H1 (cell line): ENCODE results near the gene RERE. TPM values are rescaled to one million over a fixed set of nuclear protein-coding genes. Genes with fewer than 3 reads are reported as not detected.

Source experiments
- CTCF ChIA-PET: fragments of 300-600 bp; sonication (Branson Sonifier 250); formaldehyde crosslinking; loops from one replicate; lab custom pipeline; 2021; ENCODE audit not compliant: partially characterized antibody; lab: Charles Lee
- POLR2A ChIA-PET: fragments of 300-600 bp; sonication (Branson Sonifier 250); formaldehyde crosslinking; loops from one replicate; lab custom pipeline; 2021; ENCODE audit warnings: inconsistent platforms; ENCODE audit not compliant: partially characterized antibody; lab: Charles Lee
- DNase-seq, 2 experiments: peaks; one replicate each; pipeline versions ENCODE4 v3.0.0 to v3.0.0-alpha.2; 2010 to 2022; ENCODE audit warnings: low spot score in 2 of 2, low read depth in 1 of 2, mixed read lengths in 1 of 2
- FAIRE-seq: peaks from 2 replicates; lab custom pipeline; 2011; peaks lifted over from hg19 to GRCh38; lab: Jason Lieb, UNC
- H2AFZ ChIP-seq: 2 replicates; pipeline ENCODE4 v1.8.1; 2012; ENCODE audit warnings: low read length, inconsistent platforms
- H2AK5ac ChIP-seq: 2 replicates; pipeline ENCODE4 v1.6.1; 2013; ENCODE audit warnings: low read depth, low read length
- H2BK120ac ChIP-seq: replicated peaks from 2 replicates; pipeline ENCODE3; 2013; ENCODE audit warnings: low read depth, low read length, inconsistent platforms
- H2BK12ac ChIP-seq: 2 replicates; pipeline ENCODE4 v1.6.1; 2013; ENCODE audit warnings: low read depth, low read length
- H2BK15ac ChIP-seq: 2 replicates; pipeline ENCODE4 v1.6.1; 2013; ENCODE audit warnings: low read length
- H2BK20ac ChIP-seq: 2 replicates; pipeline ENCODE4 v1.6.1; 2013; ENCODE audit warnings: low read length
- H2BK5ac ChIP-seq: 2 replicates; pipeline ENCODE4 v1.6.1; 2013; ENCODE audit warnings: low read depth, low read length
- H3K14ac ChIP-seq: 2 replicates; pipeline ENCODE4 v1.6.1; 2013; ENCODE audit warnings: inconsistent platforms; ENCODE audit not compliant: insufficient read length
- H3K18ac ChIP-seq: 2 replicates; pipeline ENCODE4 v1.6.1; 2013; ENCODE audit warnings: low read length; ENCODE audit errors: extremely low read depth
- H3K23ac ChIP-seq: 2 replicates; pipeline ENCODE4 v1.6.1; 2013; ENCODE audit warnings: inconsistent platforms; ENCODE audit not compliant: insufficient read length
- H3K23me2 ChIP-seq: 2 replicates; pipeline ENCODE4 v1.6.1; 2013; ENCODE audit warnings: low read depth, low read length
- H3K27ac ChIP-seq: 2 replicates; pipeline ENCODE4 v1.6.1; 2011; ENCODE audit warnings: low read depth, low read length, inconsistent platforms
- H3K27me3 ChIP-seq, 4 experiments: replicated peaks in 1 of 4; 1 replicate in 1 of 4; 2 replicates in 3 of 4; pipeline versions ENCODE4 v1.6.1 to v1.8.1; 2011 to 2013; ENCODE audit warnings: low read length in 3 of 4, mild to moderate bottlenecking in 3 of 4, inconsistent platforms in 2 of 4, mixed read lengths in 2 of 4, moderate library complexity in 1 of 4; ENCODE audit not compliant: control insufficient read depth in 3 of 4, insufficient read depth in 3 of 4; ENCODE audit errors: extremely low read depth in 1 of 4
- H3K36me3 ChIP-seq, 4 experiments: 2 replicates each; pipeline versions ENCODE4 v1.6.1 to v1.8.1; 2011 to 2013; ENCODE audit warnings: mild to moderate bottlenecking in 4 of 4, low read length in 3 of 4, moderate library complexity in 2 of 4, control low read depth in 1 of 4, inconsistent platforms in 1 of 4; ENCODE audit not compliant: insufficient read depth in 4 of 4, control insufficient read depth in 2 of 4
- H3K4ac ChIP-seq: replicated peaks from 2 replicates; pipeline ENCODE3; 2013; ENCODE audit warnings: low read length, low read depth, mixed read lengths, inconsistent platforms; ENCODE audit not compliant: insufficient read length
- H3K4me1 ChIP-seq, 4 experiments: replicated peaks in 1 of 4; 1 replicate in 1 of 4; 2 replicates in 3 of 4; pipeline versions ENCODE4 v1.6.1 to v1.8.1; 2011 to 2013; ENCODE audit warnings: low read length in 3 of 4, inconsistent platforms in 2 of 4, mixed read lengths in 1 of 4; ENCODE audit not compliant: insufficient read depth in 4 of 4, control insufficient read depth in 3 of 4
- H3K4me2 ChIP-seq, 2 experiments: 2 replicates each; pipeline versions ENCODE4 v1.6.1 to v1.8.1; 2011 to 2013; ENCODE audit warnings: low read depth in 2 of 2, low read length in 2 of 2, control low read depth in 1 of 2, inconsistent platforms in 1 of 2, mild to moderate bottlenecking in 1 of 2; ENCODE audit not compliant: insufficient read depth in 1 of 2
- H3K4me3 ChIP-seq, 4 experiments: fragments of 200-600, 300-600 bp in 1 of 4; sonication (generic), shearing (Covaris generic), sonication (Bioruptor Twin) in 1 of 4; 2 replicates each; pipeline versions ENCODE4 v1.5.1 to v1.8.1; 2011 to 2016; ENCODE audit warnings: low read length in 4 of 4, low read depth in 3 of 4, control low read depth in 2 of 4, inconsistent platforms in 2 of 4, mild to moderate bottlenecking in 2 of 4, mixed read lengths in 1 of 4, moderate library complexity in 1 of 4; ENCODE audit not compliant: insufficient read depth in 2 of 4; ENCODE audit errors: extremely low read depth in 1 of 4
- H3K56ac ChIP-seq: replicated peaks from 2 replicates; pipeline ENCODE3; 2013; ENCODE audit warnings: low read depth, mild to moderate bottlenecking, mixed read lengths, low read length, inconsistent platforms; ENCODE audit not compliant: insufficient read length
- H3K79me1 ChIP-seq: 2 replicates; pipeline ENCODE4 v1.6.1; 2013; ENCODE audit warnings: low read depth, low read length, control low read depth
- H3K79me2 ChIP-seq, 2 experiments: 2 replicates each; pipeline versions ENCODE4 v1.6.1 to v1.8.1; 2012 to 2013; ENCODE audit warnings: low read length in 2 of 2, mild to moderate bottlenecking in 2 of 2, inconsistent platforms in 1 of 2; ENCODE audit not compliant: insufficient read depth in 2 of 2, control insufficient read depth in 1 of 2
- H3K9ac ChIP-seq, 4 experiments: replicated peaks in 1 of 4; 1 replicate in 1 of 4; 2 replicates in 3 of 4; pipeline versions ENCODE4 v1.6.1 to v1.8.1; 2011 to 2013; ENCODE audit warnings: low read depth in 3 of 4, low read length in 3 of 4, control low read depth in 2 of 4, mild to moderate bottlenecking in 2 of 4, moderate library complexity in 2 of 4, inconsistent platforms in 1 of 4; ENCODE audit errors: extremely low read depth in 1 of 4
- H3K9me3 ChIP-seq, 2 experiments: 2 replicates each; pipeline versions ENCODE4 v1.6.1 to v1.8.1; 2012 to 2013; ENCODE audit warnings: mild to moderate bottlenecking in 2 of 2, moderate library complexity in 2 of 2, control low read depth in 1 of 2, inconsistent platforms in 1 of 2, low read depth in 1 of 2, low read length in 1 of 2, mixed read lengths in 1 of 2; ENCODE audit not compliant: insufficient read depth in 2 of 2
- H4K20me1 ChIP-seq, 2 experiments: replicated peaks in 1 of 2; 2 replicates each; pipeline versions ENCODE3 to v1.8.1; 2011 to 2013; ENCODE audit warnings: inconsistent platforms in 2 of 2, low read length in 2 of 2, mild to moderate bottlenecking in 1 of 2; ENCODE audit not compliant: insufficient read depth in 2 of 2, control insufficient read depth in 1 of 2
- H4K5ac ChIP-seq: 2 replicates; pipeline ENCODE4 v1.6.1; 2013; ENCODE audit warnings: low read length, low read depth, mixed read lengths, inconsistent platforms; ENCODE audit not compliant: insufficient read length
- H4K8ac ChIP-seq: 2 replicates; pipeline ENCODE4 v1.8.0; 2013; ENCODE audit warnings: mild to moderate bottlenecking, moderate library complexity, low read length, inconsistent platforms; ENCODE audit not compliant: insufficient read depth; ENCODE audit errors: extremely low read depth
- H4K91ac ChIP-seq: replicated peaks from 2 replicates; pipeline ENCODE3; 2013; ENCODE audit warnings: low read length, mixed read lengths, inconsistent platforms; ENCODE audit not compliant: insufficient read length
- CBX8 ChIP-seq: fragments of 300-800, 300-1000 bp; sonication (generic); IDR thresholded peaks from 2 replicates; pipeline ENCODE4 v1.7.1; 2016; ENCODE audit warnings: low read depth, low read length, borderline replicate concordance
- CHD1 ChIP-seq: IDR thresholded peaks from 2 replicates; pipeline ENCODE4 v1.6.1; 2012; ENCODE audit warnings: low read depth, low read length, improper control_type of control experiment
- CTBP2 ChIP-seq: IDR thresholded peaks from 2 replicates; pipeline ENCODE4 v1.7.0; 2011; ENCODE audit warnings: borderline replicate concordance, mild to moderate bottlenecking, moderate library complexity, mixed read lengths, low read length; ENCODE audit not compliant: insufficient read depth, insufficient read length
- JUN ChIP-seq: IDR thresholded peaks from 2 replicates; pipeline ENCODE4 v1.6.1; 2011; ENCODE audit warnings: low read depth, mild to moderate bottlenecking, improper control_type of control experiment, low read length
- NANOG ChIP-seq: IDR thresholded peaks from 2 replicates; pipeline ENCODE4 v1.6.1; 2011; ENCODE audit warnings: low read length, low read depth, mild to moderate bottlenecking, inconsistent platforms; ENCODE audit not compliant: insufficient read depth, poor library complexity, severe bottlenecking
- RNF2 ChIP-seq: fragments of 200-900, 300-1000 bp; sonication (generic); IDR thresholded peaks from 2 replicates; pipeline ENCODE4 v1.7.1; 2016; ENCODE audit warnings: borderline replicate concordance, low read depth, mild to moderate bottlenecking, antibody characterized with exemption, low read length; ENCODE audit not compliant: poor library complexity, severe bottlenecking; ENCODE audit errors: missing control alignments
- TAF7 ChIP-seq: optimal IDR thresholded peaks from 2 replicates; pipeline ENCODE3; 2011; ENCODE audit warnings: low read depth, mild to moderate bottlenecking, inconsistent platforms, low read length, moderate library complexity, borderline replicate concordance
- ZNF274 ChIP-seq: IDR thresholded peaks from 2 replicates; pipeline ENCODE4 v1.7.0; 2012; ENCODE audit warnings: low read length, borderline replicate concordance; ENCODE audit errors: extremely low read depth
- WGBS, 2 experiments: shearing (Covaris generic) in 1 of 2; methylation state at CpG; one replicate each; pipeline versions ENCODE4 v1.1.6 to v1.1.7; 2013 to 2015; ENCODE audit warnings: low lambda C conversion rate in 2 of 2, mixed read lengths in 2 of 2, inconsistent platforms in 1 of 2, low coverage in 1 of 2, missing lambda C conversion rate in 1 of 2; ENCODE audit not compliant: insufficient replicate concordance in 2 of 2, insufficient coverage in 1 of 2, insufficient read length in 1 of 2; ENCODE audit errors: extremely low coverage in 1 of 2, missing lambda C conversion rate in 1 of 2; 5-methylcytosine and 5-hydroxymethylcytosine counted together
- polyA plus RNA-seq, 7 experiments: library from polyadenylated mRNA; depleted of rRNA in 3 of 7; stranded (reverse) in 5 of 7; unstranded in 2 of 7; fragments of >200 nt in 5 of 7; fragments of 200-250 nt in 2 of 7; gene quantifications; 1 replicate in 5 of 7; 2 replicates in 1 of 7; 4 replicates in 1 of 7; pipeline versions ENCODE4 v1.2.1 to v1.2.3, GENCODE V29; 2011 to 2013; ENCODE audit warnings: missing spikeins in 2 of 7, mixed read lengths in 2 of 7
- total RNA-seq: library from RNA; stranded (reverse); fragmentation: NEBNext Ultra II Directional; extraction: Animal tissue kit (Norgen Biotek cat#: 25700); gene quantifications from 2 replicates; pipeline ENCODE4 v1.2.1, GENCODE V29; 2021
- TF ChIP-seq, protein P1 (sequence below): IDR thresholded peaks from 2 replicates; pipeline ENCODE4 v1.6.1; 2012; ENCODE audit warnings: inconsistent platforms

RERE gene
- total and polyA plus RNA-seq, 2 of the 8 experiments (the other 6 are each of a cell fraction or from before 2014, with no cell fraction given), result 15.3 to 142 TPM

DNA sequence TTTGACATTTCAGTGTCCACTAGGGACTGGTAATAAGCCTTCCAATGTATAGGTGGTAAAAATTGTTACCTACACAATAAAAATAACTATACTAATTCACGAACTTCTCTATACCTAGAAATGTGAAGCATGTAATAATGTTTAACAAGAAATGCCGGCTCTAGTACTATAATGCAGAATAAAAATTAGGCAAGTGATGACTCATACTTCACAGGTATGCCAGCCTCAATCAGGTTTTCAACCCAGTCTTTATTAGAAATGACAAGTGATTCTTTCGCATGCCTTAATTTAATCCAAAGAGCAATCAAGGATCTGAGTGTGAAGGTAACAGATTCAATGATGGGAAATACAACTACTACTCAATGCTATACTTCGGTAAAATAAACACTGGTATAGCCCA, 134.9 kb downstream of the RERE start:
- Histone ChIP-seq H3K56ac (no peak overlapping the region), H4K91ac (no peak overlapping the region), H3K4me2 (no peak overlapping the region), H2BK5ac (no peak overlapping the region), H3K27me3 (no peaks in the 10 kb centered on the region), H3K9ac (no peak overlapping the region), H3K18ac (no peak overlapping the region), H2BK15ac (no peak overlapping the region), H3K9me3 (no peaks in the 10 kb centered on the region), H4K8ac (no peak overlapping the region), H3K23me2 (no peaks in the 10 kb centered on the region)
- FAIRE-seq, result no peak
- CTCF ChIA-PET, result interaction anchor here (1.1 kb wide), 1 partner anchor 11 kb away, joined by 3 read pairs; no protein-coding TSS in a partner anchor
- WGBS, 2 experiments, result 92% methylated on average over 4 of the region's 4 CpGs; no CpG with 5 or more reads in 1 of the 2 experiments
- DNase-seq, result no peak
- TF ChIP-seq, protein P1, sequence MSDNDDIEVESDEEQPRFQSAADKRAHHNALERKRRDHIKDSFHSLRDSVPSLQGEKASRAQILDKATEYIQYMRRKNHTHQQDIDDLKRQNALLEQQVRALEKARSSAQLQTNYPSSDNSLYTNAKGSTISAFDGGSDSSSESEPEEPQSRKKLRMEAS, result no peak
- no peak for TF ChIP-seq JUN
- TF ChIP-seq TAF7, result no peak
- TF ChIP-seq CHD1, result no peak
- no peak for TF ChIP-seq NANOG
- TF ChIP-seq CBX8, result no peak
- TF ChIP-seq RNF2, result no peak
- no peak for TF ChIP-seq CTBP2
- TF ChIP-seq ZNF274, result no peak
- TF ChIP-seq, all 59 proteins: peak for 0
- Histone ChIP-seq H2BK20ac (no peak overlapping the region), H3K23ac (no peak overlapping the region), H3K4ac (no peak overlapping the region), H2BK12ac (no peak overlapping the region), H2BK120ac (no peak overlapping the region), H2AFZ (no peak overlapping the region), H3K36me3 (no peaks in the 10 kb centered on the region), H4K5ac (no peak overlapping the region), H3K4me3 (no peak overlapping the region), H3K79me1 (peaks cover 6% of the 10 kb centered on the region), H3K79me2 (peaks cover 52 to 100% of the 10 kb centered on the region in 2 experiments), H3K14ac (no peak overlapping the region), H3K4me1 (peaks cover 0 to 16% (median 8%) of the 10 kb centered on the region in 4 experiments; a peak in 4 of 7 replicates), H4K20me1 (peaks cover 28 to 42% of the 10 kb centered on the region in 2 experiments), H3K27ac (no peak overlapping the region), H2AK5ac (no peak overlapping the region)
- POLR2A ChIA-PET, result interaction anchor here (0.7 kb wide), 1 partner anchor 133 kb away, joined by 3 read pairs; no protein-coding TSS in a partner anchor
